ENCODE results near the gene IL2RG. TPM values are rescaled to one million over a fixed set of nuclear protein-coding genes. Genes with fewer than 3 reads are reported as not detected.

Gene IL2RG
- polyA plus RNA-seq, 4 donors: 0.88 to 1.7 (median 1.3) TPM

DNA sequence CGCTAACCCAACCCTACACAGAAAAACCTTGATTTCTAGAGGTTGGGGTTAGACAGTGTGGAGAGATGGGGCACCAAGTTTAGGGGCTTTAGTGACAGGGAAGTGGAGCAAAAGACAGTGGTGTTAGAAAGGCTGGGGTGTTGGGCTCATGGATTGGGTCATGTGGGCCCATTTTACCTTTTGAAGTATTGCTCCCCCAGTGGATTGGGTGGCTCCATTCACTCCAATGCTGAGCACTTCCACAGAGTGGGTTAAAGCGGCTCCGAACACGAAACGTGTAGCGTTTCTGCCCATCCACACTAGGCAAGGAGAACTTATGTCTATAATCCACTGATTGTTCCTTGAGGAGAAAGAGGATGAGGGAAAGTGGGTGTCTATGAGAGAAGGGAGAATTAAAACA is 2.3 kb downstream of the IL2RG start:
- DNase-seq (ENCODE audit: low read depth in 4 of 4, low spot score in 2 of 4): no peak

DNA sequence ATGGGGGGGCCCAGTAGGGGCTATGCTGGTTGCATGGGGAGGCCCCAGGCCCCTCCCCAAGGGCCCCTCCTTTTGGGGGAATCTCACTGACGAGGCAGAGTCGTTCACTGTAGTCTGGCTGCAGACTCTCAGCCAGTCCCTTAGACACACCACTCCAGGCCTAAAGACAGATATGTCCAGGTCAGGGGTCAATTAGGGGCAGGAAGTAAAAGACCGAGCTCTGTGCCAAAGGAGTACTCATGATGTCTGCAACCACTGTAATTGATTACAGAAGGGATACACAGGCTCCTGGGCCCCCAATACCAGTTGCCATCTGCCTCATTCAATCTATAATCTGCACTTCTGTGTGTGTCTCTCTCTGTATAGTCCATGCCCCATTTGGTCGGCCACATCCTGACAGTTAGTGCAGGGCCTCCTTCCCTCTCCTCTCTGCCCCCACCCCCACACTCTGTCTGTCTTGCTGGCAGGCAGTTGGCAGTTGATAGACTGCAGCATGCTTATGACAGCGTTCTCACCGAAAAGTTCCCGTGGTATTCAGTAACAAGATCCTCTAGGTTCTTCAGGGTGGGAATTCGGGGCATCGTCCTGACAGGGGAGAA is 3.5 kb downstream of the IL2RG start:
- no peak for DNase-seq (ENCODE audit: low read depth in 4 of 4, low spot score in 2 of 4)

DNA sequence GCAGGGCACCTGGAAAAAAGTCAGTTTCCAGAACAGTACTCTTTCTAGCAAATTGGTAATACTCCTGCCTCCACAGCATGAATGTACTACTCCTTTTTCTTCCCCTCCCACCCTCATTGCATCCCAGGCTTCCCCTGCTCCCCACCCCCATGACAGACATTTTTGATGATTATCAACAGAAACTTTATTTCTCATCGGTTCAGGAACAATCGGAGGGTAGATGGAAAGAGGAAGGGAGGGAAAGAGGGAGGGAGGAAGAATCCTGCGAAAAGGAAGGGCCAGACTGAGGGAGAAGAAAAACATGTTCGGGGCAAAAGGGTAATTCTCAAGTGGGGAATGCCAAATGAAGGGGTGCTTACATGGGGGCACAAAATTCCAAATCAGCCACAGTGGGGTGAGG is 4.1 kb downstream of the IL2RG start:
- no peak for DNase-seq (ENCODE audit: low read depth in 4 of 4, low spot score in 2 of 4)

DNA sequence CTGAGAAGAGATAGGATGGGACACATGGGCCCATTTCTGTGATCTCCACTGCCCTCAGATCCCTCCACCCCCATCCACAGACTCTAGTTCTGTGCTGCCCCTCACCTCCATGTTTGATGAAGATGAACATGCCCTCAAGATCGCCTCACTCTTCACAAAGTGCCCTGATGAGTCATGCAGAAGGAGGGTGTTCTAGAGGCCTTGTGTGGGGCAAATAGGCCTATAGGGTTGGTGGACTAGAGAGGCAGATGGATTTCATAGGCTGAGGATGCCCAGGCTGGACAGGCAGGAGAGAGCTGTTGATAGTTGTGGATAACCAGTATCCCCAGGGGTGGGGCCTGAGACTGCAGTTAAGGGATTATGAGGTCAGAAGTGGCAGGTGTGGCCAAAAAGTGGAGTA is 5.0 kb downstream of the IL2RG start, which contains the start of gene CXorf65:
CXorf65 (minus strand) TSS at position 314 of the 400 bp plus-strand sequence; CDS start at position 130, 184 bp downstream.
- no peak for DNase-seq (ENCODE audit: low read depth in 4 of 4, low spot score in 2 of 4)

DNA sequence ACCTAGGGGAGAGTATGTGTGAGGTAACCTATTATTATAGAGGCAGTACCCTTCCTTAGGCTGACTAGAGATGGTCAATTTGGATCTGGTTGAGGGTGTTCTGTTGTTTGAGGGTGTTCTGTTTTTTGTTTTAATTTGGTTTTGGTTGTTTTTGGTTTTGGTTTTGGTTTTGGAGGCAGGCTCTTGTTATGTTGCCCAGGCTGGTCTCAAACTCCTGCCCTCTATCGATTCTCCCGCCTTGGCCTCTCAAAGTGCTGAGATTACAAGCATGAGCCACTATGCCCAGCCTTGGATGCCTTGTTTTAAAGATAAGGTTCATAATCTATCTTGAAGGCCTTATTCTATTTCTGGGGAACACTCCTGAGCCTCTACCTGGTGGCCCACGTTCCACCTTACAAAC is 5.7 kb downstream of the IL2RG start:
- DNase-seq (ENCODE audit: low read depth in 4 of 4, low spot score in 2 of 4): no peak

DNA sequence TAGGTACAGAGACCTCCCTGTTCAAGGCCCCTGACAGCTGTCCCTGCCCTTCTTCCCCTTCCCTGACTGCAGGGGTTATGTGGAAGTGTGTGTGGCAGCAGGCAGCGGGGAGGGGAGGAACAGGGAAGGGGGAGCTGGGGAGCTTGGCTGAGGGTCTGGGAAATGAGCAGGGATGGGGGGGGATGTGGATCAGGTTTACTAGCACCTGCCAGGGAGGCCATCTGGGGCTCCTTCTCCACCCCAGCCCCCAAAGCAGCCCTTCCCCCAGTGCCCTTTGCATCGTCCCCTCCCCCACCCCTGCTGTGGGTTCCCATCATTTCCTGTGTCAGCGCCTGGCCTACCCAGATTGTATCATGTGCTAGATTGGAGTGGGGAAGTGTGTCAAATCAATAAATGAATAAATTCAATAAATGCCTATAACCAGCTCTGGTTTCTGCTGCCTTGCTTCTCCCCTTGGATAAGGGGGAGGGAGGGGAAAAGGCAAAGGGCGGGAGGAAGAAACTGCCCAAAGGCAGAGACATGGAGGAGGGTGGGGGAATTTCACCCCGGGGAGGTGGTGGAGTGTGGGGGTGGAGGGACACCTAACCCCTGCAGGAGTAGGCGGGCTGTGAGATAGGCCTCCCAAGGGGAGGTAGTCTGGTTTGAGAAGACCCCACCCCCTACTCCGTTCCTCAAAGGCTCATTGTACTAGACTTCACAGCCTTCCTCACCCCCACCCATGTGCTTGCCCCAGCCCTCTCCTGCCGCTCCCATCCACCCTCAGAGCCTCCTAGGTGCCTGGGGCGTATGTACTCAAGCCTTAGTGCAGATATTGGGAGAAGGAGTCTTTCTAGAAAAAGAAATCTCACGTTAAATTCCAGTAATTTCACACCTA is 8.0 kb downstream of the IL2RG start:
- DNase-seq (ENCODE audit: low read depth in 4 of 4, low spot score in 2 of 4): no peak

DNA sequence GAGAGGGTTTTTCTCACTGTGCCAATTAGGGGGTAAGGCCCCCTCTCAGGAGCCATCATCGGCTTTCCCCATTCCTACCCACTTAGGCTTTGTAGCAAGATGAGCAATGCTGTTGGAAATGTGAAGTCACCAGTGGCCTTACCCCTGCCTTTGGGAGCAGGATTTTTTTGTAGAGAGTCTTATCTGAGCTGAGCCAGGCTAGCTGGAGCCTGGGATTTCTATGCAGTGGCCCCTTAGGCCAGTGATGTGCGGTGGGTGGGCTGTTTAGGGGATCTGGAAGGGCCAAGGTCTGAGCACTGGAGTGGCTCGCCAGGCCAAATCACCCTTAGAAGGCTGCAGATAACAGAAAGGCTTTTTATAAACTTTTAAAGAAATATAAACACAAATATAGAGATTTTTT is 9.1 kb downstream of the IL2RG start:
- no peak for DNase-seq (ENCODE audit: low read depth in 4 of 4, low spot score in 2 of 4)

DNA sequence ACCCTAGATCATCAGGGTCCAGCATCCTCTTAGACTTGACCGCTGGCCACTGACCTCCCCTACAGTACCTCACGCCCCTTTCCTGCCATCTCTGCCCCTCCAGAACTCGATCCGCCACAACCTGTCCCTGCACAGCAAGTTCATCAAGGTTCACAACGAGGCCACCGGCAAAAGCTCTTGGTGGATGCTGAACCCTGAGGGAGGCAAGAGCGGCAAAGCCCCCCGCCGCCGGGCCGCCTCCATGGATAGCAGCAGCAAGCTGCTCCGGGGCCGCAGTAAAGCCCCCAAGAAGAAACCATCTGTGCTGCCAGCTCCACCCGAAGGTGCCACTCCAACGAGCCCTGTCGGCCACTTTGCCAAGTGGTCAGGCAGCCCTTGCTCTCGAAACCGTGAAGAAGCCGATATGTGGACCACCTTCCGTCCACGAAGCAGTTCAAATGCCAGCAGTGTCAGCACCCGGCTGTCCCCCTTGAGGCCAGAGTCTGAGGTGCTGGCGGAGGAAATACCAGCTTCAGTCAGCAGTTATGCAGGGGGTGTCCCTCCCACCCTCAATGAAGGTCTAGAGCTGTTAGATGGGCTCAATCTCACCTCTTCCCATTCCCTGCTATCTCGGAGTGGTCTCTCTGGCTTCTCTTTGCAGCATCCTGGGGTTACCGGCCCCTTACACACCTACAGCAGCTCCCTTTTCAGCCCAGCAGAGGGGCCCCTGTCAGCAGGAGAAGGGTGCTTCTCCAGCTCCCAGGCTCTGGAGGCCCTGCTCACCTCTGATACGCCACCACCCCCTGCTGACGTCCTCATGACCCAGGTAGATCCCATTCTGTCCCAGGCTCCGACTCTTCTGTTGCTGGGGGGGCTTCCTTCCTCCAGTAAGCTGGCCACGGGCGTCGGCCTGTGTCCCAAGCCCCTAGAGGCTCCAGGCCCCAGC is 10.5 kb downstream of the IL2RG start:
- no peak for DNase-seq (ENCODE audit: low read depth in 4 of 4, low spot score in 2 of 4)

DNA sequence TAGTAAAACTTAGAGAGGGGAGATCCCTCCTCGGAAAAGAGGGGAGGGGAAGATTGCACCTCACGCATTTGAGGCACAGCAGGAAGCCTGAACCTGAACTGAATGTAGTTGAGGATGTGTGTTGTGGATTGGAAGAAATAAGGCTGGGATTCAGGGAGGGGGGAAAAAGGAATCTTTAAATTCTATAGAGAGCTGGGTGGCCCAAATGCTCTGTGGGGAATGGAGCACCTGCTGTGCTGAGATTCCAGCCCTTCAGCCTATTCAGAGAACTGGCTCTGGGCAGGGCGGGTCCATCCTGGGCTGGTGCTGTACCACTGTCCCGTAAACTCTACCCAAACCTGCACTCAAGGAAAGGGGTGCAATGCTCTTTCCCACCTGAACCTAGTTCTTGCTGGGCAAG is 11.6 kb downstream of the IL2RG start:
- no peak for DNase-seq (ENCODE audit: low read depth in 4 of 4, low spot score in 2 of 4)

DNA sequence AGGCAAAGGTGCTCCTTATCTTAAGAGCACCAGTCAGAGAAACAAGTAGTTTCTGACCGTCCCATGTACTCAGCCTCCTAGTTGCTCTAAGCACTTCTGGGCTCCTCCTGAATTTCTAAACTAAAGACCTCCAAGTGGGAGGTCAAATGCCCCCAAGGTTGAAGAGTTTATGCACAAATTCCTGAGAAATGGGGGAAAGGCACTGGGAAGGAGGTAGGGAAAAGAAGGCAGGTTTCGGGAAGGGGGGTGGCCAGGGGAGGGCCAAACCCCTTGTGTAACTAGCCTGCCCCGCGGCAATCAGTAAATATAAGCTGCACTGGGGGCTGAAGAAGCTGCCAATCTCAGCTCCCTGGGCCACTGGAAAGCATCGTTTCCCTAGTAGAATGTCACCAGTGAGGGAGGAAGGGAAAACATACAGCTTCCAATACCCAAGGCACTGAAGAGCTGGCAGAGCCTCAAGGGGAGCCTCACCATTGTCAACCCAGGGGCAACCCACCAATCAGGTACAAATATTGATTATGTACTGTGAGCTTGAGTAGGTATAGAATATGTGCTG is 12.3 kb downstream of the IL2RG start:
- no peak for DNase-seq (ENCODE audit: low read depth in 4 of 4, low spot score in 2 of 4)

DNA sequence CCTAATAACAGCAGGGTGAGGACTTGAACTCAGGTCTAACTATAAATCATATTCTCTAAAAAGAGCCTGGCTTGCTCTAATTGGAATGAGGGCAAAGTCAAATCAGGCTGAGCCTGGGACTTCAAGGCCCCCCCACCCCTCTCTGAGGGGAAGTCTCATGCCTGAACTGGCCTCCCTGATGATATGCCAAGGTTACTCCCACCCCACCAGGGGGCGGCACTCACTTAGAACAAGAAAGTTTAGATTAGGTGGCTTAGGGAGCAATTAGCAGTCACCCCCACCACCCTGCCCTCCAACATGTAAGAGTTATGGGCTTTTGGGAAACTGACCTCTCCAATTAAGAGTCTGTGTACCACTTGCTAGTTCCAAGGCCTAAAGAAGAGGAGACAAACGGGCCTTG is 13.1 kb downstream of the IL2RG start:
- no peak for DNase-seq (ENCODE audit: low read depth in 4 of 4, low spot score in 2 of 4)

DNA sequence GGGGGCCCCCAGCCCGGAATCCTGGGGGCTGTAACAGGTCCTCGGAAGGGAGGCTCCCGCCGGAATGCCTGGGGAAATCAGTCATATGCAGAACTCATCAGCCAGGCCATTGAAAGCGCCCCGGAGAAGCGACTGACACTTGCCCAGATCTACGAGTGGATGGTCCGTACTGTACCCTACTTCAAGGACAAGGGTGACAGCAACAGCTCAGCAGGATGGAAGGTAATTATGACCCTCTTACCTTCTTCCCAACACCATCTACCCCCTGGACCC is 14.7 kb downstream of the IL2RG start:
- no peak for DNase-seq (ENCODE audit: low read depth in 4 of 4, low spot score in 2 of 4)

DNA sequence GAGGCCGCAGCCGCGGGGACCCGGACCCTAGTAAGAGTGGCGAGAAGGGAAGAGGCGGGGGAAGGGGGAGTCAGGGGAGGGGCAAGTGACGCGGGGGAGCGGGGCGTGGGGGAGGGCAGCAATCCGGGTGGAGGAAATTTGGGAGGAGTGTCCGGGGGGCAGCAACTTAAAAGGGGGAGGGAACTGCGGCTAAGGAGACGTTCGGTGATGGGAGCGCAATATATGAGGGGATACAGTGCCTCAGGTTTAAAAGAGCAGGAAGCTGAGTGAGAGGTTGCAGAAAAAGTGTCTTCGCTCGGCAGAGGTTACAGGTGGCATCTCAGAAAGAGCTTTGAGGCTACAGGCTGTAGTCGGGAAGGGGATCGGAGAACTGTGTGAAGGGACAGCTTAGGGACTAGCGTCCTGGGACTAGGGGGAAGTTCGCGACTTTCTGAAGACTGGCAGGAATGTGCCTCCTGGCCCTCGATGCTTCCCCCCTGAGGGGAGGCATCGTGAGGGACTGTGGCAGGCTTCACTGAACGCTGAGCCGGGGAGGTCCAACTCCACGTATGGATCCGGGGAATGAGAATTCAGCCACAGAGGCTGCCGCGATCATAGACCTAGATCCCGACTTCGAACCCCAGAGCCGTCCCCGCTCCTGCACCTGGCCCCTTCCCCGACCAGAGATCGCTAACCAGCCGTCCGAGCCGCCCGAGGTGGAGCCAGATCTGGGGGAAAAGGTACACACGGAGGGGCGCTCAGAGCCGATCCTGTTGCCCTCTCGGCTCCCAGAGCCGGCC is 15.2 kb downstream of the IL2RG start:
- no peak for DNase-seq (ENCODE audit: low read depth in 4 of 4, low spot score in 2 of 4)

DNA sequence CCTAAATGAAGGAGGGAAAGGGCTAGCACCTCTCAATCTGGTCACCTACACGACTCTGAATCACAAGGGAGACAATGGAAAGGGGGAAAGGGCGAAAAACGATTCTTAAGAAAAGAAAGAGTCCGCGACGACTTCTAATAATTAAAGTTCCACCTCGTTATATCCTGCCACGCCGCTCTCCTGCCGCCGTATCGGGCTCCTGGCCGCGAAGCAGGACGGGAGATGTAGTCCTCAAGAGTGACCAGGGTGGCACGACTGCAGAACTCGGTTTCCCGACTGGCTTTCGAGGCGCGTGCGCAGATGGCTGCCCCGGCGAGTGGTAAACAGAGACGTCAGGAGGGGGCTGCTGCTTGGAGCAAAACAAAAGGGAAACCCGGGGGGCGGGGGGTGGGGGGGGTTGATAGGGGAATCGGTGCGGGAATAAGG is 15.8 kb downstream of the IL2RG start, which contains the start of gene FOXO4:
FOXO4 (plus strand) TSS at position 297 of the 426 bp plus-strand sequence. CDS start 678 bp downstream, outside the sequence.
- DNase-seq (ENCODE audit: low read depth in 4 of 4, low spot score in 2 of 4): peak in 2 of 4 donors; percentile 75 to 76

DNA sequence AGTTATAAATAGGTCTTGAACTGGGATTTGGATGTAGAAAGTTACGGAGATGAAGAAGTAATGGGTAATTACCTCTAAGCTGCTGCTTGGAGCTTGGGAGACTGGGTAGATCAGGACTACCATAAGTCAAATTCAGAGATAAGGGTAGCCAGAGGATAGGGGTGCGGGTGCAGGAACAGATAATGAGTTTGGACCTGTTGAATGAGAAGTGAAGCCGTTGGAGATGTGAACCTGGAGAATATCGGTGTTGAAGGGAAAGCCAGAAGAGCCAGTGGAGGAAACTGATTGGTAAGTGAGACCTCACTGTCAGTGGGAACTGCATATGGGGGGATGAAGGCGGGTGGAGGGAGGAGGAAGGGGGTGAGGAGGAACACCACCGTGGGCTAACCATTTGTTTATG is 16.3 kb downstream of the IL2RG start:
- no peak for DNase-seq (ENCODE audit: low read depth in 4 of 4, low spot score in 2 of 4)

DNA sequence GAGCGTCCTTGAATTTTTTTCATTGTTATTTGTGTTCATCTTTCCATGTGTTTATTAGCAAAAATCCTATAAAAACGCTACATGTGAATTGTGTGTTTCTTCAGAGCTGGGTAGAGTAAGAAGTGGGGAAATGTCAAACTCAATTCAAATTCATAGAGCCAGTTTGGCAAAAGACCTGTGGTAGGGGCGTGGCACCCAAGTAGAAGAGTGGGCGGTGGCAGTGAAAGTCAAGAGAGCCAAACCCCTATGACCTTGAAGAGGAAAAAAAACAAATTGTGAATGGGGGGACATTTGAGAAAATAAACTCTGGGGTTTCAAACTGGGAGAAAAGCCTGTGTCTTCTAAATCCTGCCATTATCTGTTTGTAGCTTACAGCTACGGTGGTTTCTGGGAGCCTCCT is 20.1 kb downstream of the IL2RG start:
- no peak for DNase-seq (ENCODE audit: low read depth in 4 of 4, low spot score in 2 of 4)

DNA sequence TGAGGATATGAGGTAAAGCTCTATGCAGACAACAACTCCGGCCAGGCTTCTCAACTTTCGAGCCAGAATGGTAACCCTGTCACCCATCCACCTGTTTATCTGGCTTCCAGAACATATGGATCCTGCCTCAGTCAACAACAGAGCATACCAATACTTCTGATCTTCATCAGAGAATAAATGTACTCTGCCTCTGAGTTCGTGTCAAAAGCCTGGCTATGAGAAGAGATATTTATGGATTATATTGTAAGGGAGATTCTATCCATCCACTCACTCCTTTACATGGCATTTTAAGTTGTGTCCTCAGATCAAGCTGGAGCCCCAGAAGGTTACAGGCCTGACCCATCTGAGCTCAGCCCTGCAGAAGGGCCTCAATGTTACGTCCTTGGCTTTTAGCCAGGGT is 25.5 kb downstream of the IL2RG start:
- no peak for DNase-seq (ENCODE audit: low read depth in 4 of 4, low spot score in 2 of 4)

DNA sequence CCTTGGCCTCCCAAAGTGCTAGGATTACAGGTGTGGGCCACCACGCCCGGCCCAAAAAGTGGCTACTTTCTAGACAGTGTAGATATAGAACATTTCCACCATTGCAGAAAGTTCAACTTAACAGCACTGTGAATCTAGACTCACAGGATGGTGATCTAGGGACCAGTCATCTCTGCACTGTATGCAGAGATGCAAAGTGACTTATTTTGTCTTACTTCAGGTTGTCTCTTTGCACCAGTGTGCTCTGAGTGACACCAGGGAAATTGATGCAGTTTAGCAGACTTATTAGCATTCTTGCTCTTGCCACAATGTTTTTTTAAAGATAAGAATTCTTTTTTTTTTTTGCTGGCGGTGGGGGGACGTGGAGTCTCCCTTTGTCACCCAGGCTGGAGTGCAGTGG is 28.6 kb downstream of the IL2RG start:
- no peak for DNase-seq (ENCODE audit: low read depth in 4 of 4, low spot score in 2 of 4)

DNA sequence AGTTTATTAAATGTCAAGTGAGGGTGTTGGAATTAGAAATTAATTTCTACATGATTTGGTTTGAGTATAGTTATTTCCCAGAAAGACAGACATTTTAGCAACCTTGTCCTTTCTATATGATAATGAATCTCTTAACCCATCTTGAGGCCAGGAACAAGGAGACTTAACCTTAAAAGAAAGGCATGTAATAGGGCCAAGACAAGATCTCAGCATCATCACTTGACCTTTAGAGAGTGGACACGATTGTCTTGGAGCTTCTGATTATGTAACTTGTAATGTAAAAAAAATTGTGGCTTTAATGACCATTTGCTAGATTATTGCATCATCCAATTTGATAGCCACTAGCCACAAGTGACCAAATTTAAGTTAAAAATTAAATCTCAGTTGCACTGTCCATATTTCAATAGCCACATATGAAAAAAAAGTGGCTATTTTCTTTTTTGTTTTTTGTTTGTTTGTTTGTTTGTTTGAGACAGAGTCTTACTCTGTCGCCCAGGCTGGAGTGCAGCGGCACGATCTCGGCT is 29.2 kb downstream of the IL2RG start:
- no peak for DNase-seq (ENCODE audit: low read depth in 4 of 4, low spot score in 2 of 4)

Measured in left renal cortex interstitium (tissue), 4 donors.